SK-N-SH treated with all-trans-retinoic acid at 6 μM for 48 hours (cell line): ENCODE data around the gene TIGD6.

ENCODE experiments used
- ATAC-seq: fragments of 200-7000 bp; cut with Tn5 transposase; 3 replicates; pipeline ENCODE4 v1.9.1; 2020; ENCODE audit warnings: mild to moderate bottlenecking, moderate library complexity
- ARNTL ChIP-seq: fragments of 450-650 bp; formaldehyde crosslinking; IDR thresholded peaks from 2 replicates; pipeline ENCODE4 v1.5.0; 2020; ENCODE audit warnings: low read depth, mild to moderate bottlenecking, moderate library complexity, borderline replicate concordance
- CSDC2 ChIP-seq: fragments of 250-450 bp; sonication (Bioruptor Pico); IDR thresholded peaks from 2 replicates; pipeline ENCODE4 v1.5.0; 2020; ENCODE audit warnings: mild to moderate bottlenecking, moderate library complexity
- GLIS3 ChIP-seq: fragments of 250-450 bp; sonication (Bioruptor Pico); IDR thresholded peaks from 2 replicates; pipeline ENCODE4 v1.5.0; 2020; ENCODE audit warnings: mild to moderate bottlenecking, moderate library complexity
- ISL1 ChIP-seq: fragments of 250-450 bp; sonication (Bioruptor Pico); IDR thresholded peaks from 2 replicates; pipeline ENCODE4 v2.1.2; 2022; ENCODE audit warnings: mild to moderate bottlenecking, moderate library complexity
- OSR1 ChIP-seq: fragments of 250-450 bp; sonication (Bioruptor Pico); IDR thresholded peaks from 2 replicates; pipeline ENCODE4 v1.8.0; 2022; ENCODE audit warnings: moderate library complexity, mild to moderate bottlenecking, inconsistent platforms
- PATZ1 ChIP-seq: fragments of 250-450 bp; sonication (Bioruptor Pico); IDR thresholded peaks from 2 replicates; pipeline ENCODE4 v1.8.0; 2020; ENCODE audit warnings: mild to moderate bottlenecking, moderate library complexity, borderline replicate concordance
- PPARA ChIP-seq: fragments of 250-450 bp; sonication (Bioruptor Pico); IDR thresholded peaks from 2 replicates; pipeline ENCODE4 v1.5.0; 2020; ENCODE audit warnings: mild to moderate bottlenecking, borderline replicate concordance
- RARB ChIP-seq: fragments of 250-450 bp; sonication (Bioruptor Pico); IDR thresholded peaks from 2 replicates; pipeline ENCODE4 v1.8.0; 2021; ENCODE audit warnings: mild to moderate bottlenecking, moderate library complexity
- SNAI2 ChIP-seq: fragments of 250-450 bp; sonication (Bioruptor Pico); IDR thresholded peaks from 2 replicates; pipeline ENCODE4 v1.5.0; 2020; ENCODE audit warnings: mild to moderate bottlenecking, moderate library complexity
- TOX ChIP-seq: fragments of 250-450 bp; sonication (Bioruptor Pico); IDR thresholded peaks from 2 replicates; pipeline ENCODE4 v1.8.0; 2021; ENCODE audit warnings: mild to moderate bottlenecking, moderate library complexity, borderline replicate concordance
- TSHZ2 ChIP-seq: fragments of 250-450 bp; sonication (Bioruptor Pico); IDR thresholded peaks from 2 replicates; pipeline ENCODE4 v1.5.0; 2020; ENCODE audit warnings: mild to moderate bottlenecking, moderate library complexity
- ZC3H10 ChIP-seq: fragments of 250-450 bp; sonication (Bioruptor Pico); IDR thresholded peaks from 2 replicates; pipeline ENCODE4 v1.5.1; 2021; ENCODE audit warnings: mild to moderate bottlenecking, moderate library complexity
- ZFP3 ChIP-seq: fragments of 250-450 bp; sonication (Bioruptor Pico); IDR thresholded peaks from 2 replicates; pipeline ENCODE4 v1.5.0; 2020; ENCODE audit warnings: mild to moderate bottlenecking, moderate library complexity
- ZFP30 ChIP-seq: fragments of 450-650 bp; formaldehyde crosslinking; IDR thresholded peaks from 2 replicates; pipeline ENCODE4 v1.5.0; 2022; ENCODE audit warnings: mild to moderate bottlenecking, moderate library complexity
- ZNF565 ChIP-seq: fragments of 450-650 bp; formaldehyde crosslinking; conservative IDR thresholded peaks from 2 replicates; pipeline ENCODE4 v1.5.0; 2020; ENCODE audit warnings: low read depth, mild to moderate bottlenecking, moderate library complexity
- ZNF70 ChIP-seq: fragments of 450-650 bp; formaldehyde crosslinking; IDR thresholded peaks from 2 replicates; pipeline ENCODE4 v1.5.0; 2020; ENCODE audit warnings: mild to moderate bottlenecking, moderate library complexity
- ZNF8 ChIP-seq: fragments of 450-650 bp; formaldehyde crosslinking; IDR thresholded peaks from 2 replicates; pipeline ENCODE4 v1.5.0; 2020; ENCODE audit warnings: mild to moderate bottlenecking, moderate library complexity
- TF ChIP-seq, protein P1 (sequence below): fragments of 250-450 bp; sonication (Bioruptor Pico); IDR thresholded peaks from 2 replicates; pipeline ENCODE4 v1.5.1; 2021; ENCODE audit warnings: mild to moderate bottlenecking, moderate library complexity
- TF ChIP-seq, protein P2 (sequence below): fragments of 250-450 bp; sonication (Bioruptor Pico); IDR thresholded peaks from 2 replicates; pipeline ENCODE4 v1.8.0; 2021; ENCODE audit warnings: low read depth, mild to moderate bottlenecking, moderate library complexity, borderline replicate concordance
- TF ChIP-seq, protein P3 (sequence below): fragments of 250-450 bp; sonication (Bioruptor Pico); IDR thresholded peaks from 2 replicates; pipeline ENCODE4 v1.5.1; 2020; ENCODE audit warnings: low read depth, mild to moderate bottlenecking, moderate library complexity

Gene TIGD6

DNA sequence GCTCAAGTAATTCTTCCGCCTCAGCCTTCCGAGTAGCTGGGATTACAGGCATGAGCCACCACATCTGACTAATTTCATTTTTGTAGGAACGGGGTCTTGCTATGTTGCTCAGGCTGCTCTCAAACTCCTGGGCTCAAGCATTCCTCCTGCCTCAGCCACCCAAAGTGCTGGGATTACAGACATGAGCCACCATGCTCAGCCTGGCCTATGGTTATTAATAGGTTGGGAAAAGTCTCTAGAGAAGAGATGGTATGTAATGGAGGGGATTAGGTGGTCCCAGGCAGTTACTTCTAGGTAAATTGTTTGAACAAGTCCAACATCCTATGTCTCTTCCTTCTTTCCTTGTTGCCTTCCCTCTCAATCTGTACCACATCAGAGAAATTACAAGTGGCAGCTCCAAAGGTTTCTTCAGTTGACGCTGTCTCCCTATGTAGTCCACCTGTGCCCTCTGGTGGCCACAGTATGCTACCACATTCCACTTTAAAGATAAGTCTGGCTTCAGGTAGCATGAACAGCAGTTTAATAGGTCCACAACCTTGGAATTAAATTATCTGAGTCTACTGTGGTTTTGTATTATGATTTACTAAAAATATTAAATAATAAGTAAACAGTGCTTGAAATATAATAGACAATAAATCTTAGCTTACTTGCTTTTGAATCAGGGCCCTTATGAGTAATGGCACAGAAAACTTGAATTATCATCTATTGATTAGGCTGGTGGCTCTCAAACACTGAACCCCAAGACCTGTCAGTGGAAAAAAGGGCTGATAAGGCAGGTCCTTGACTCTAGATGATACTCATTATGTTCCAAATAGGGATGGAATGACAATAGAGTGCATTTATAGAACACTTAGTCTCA lies 9.7 kb downstream of the TIGD6 start:
- peak; percentile 96 for ATAC-seq
- TF ChIP-seq ZC3H10 (CRISPR knock-in tag): no peak
- TF ChIP-seq GLIS3 (CRISPR knock-in tag): no peak
- no peak for TF ChIP-seq TSHZ2
- TF ChIP-seq, protein P1, sequence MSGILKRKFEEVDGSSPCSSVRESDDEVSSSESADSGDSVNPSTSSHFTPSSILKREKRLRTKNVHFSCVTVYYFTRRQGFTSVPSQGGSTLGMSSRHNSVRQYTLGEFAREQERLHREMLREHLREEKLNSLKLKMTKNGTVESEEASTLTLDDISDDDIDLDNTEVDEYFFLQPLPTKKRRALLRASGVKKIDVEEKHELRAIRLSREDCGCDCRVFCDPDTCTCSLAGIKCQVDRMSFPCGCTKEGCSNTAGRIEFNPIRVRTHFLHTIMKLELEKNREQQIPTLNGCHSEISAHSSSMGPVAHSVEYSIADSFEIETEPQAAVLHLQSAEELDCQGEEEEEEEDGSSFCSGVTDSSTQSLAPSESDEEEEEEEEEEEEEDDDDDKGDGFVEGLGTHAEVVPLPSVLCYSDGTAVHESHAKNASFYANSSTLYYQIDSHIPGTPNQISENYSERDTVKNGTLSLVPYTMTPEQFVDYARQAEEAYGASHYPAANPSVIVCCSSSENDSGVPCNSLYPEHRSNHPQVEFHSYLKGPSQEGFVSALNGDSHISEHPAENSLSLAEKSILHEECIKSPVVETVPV (CRISPR knock-in tag): no peak
- TF ChIP-seq, protein P2, sequence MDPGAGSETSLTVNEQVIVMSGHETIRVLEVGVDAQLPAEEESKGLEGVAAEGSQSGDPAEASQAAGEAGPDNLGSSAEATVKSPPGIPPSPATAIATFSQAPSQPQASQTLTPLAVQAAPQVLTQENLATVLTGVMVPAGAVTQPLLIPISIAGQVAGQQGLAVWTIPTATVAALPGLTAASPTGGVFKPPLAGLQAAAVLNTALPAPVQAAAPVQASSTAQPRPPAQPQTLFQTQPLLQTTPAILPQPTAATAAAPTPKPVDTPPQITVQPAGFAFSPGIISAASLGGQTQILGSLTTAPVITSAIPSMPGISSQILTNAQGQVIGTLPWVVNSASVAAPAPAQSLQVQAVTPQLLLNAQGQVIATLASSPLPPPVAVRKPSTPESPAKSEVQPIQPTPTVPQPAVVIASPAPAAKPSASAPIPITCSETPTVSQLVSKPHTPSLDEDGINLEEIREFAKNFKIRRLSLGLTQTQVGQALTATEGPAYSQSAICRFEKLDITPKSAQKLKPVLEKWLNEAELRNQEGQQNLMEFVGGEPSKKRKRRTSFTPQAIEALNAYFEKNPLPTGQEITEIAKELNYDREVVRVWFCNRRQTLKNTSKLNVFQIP (CRISPR knock-in tag): no peak
- no peak for TF ChIP-seq ZNF8 (CRISPR knock-in tag)
- TF ChIP-seq PATZ1: no peak
- TF ChIP-seq SNAI2: no peak
- no peak for TF ChIP-seq PPARA (CRISPR knock-in tag)
- no peak for TF ChIP-seq ZNF565 (CRISPR knock-in tag)
- TF ChIP-seq TOX: no peak
- TF ChIP-seq ISL1 (CRISPR knock-in tag): no peak
- TF ChIP-seq ZFP30 (CRISPR knock-in tag): no peak
- TF ChIP-seq, all 23 proteins: peak for 0

- TF ChIP-seq ZC3H10 (CRISPR knock-in tag) (no peak), ZNF70 (no peak), ZNF565 (CRISPR knock-in tag) (no peak), PPARA (CRISPR knock-in tag) (no peak), CSDC2 (CRISPR knock-in tag) (no peak), ARNTL (CRISPR knock-in tag) (no peak)
- TF ChIP-seq, all 23 proteins: peak for 0
- ATAC-seq: no peak
Observed at GRCh38 chr5:149988126-149988525, 12.3 kb downstream of the TIGD6 start.

- no peak for ATAC-seq
- no peak for TF ChIP-seq PPARA (CRISPR knock-in tag)
- TF ChIP-seq GLIS3 (CRISPR knock-in tag): no peak
- TF ChIP-seq, protein P1 (CRISPR knock-in tag): no peak
- no peak for TF ChIP-seq PATZ1
- TF ChIP-seq TOX: no peak
- no peak for TF ChIP-seq SNAI2
- TF ChIP-seq TSHZ2: no peak
- TF ChIP-seq, protein P3, sequence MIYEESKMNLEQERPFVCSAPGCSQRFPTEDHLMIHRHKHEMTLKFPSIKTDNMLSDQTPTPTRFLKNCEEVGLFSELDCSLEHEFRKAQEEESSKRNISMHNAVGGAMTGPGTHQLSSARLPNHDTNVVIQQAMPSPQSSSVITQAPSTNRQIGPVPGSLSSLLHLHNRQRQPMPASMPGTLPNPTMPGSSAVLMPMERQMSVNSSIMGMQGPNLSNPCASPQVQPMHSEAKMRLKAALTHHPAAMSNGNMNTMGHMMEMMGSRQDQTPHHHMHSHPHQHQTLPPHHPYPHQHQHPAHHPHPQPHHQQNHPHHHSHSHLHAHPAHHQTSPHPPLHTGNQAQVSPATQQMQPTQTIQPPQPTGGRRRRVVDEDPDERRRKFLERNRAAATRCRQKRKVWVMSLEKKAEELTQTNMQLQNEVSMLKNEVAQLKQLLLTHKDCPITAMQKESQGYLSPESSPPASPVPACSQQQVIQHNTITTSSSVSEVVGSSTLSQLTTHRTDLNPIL (CRISPR knock-in tag): no peak
- no peak for TF ChIP-seq RARB (CRISPR knock-in tag)
- TF ChIP-seq ZFP3 (CRISPR knock-in tag): no peak
- no peak for TF ChIP-seq CSDC2 (CRISPR knock-in tag)
- TF ChIP-seq OSR1 (CRISPR knock-in tag): no peak
- no peak for TF ChIP-seq ZNF70
- TF ChIP-seq ZFP30 (CRISPR knock-in tag): no peak
Observed at GRCh38 chr5:149982505-149982904, 17.9 kb downstream of the TIGD6 start.
